IMR-90 (cell line): ENCODE measurements around the gene TNKS1BP1. TPM values are rescaled to one million over a fixed set of nuclear protein-coding genes. Genes with fewer than 3 reads are reported as not detected.

Source experiments
- ATAC-seq: fragments of 200-7000 bp; cut with Tn5 transposase; 2 replicates; pipeline ENCODE4 v1.9.1; 2020; ENCODE audit warnings: low read depth, mild to moderate bottlenecking, moderate library complexity
- BruUV-seq: library from RNA; stranded (reverse); fragments of 400-500 nt; replicated peaks from 2 replicates; lab custom pipeline; 2021; lab: Mats Ljungman, UMichigan
- CTCF ChIA-PET: fragments of 300-600 bp; formaldehyde crosslinking; extraction: SDS; loops from one replicate; lab custom pipeline; 2021; ENCODE audit warnings: antibody characterized with exemption; lab: Yijun Ruan, JAX
- POLR2A ChIA-PET: fragments of 300-600 bp; sonication (Branson Sonifier 250); formaldehyde crosslinking; loops from one replicate; lab custom pipeline; 2022; ENCODE audit warnings: antibody characterized with exemption; ENCODE audit not compliant: unreplicated experiment; lab: Charles Lee
- DNase-seq: peaks from one replicate; pipeline ENCODE4 v3.0.0; 2013
- H2AFZ ChIP-seq: replicated peaks from 2 replicates; pipeline ENCODE3; 2013; ENCODE audit warnings: low read length, mild to moderate bottlenecking; ENCODE audit not compliant: poor library complexity
- H2AK5ac ChIP-seq: 2 replicates; pipeline ENCODE4 v1.6.1; 2013; ENCODE audit warnings: low read depth, low read length, inconsistent platforms
- H2AK9ac ChIP-seq: replicated peaks from 2 replicates; pipeline ENCODE3; 2013; ENCODE audit warnings: mild to moderate bottlenecking, low read depth, low read length, moderate library complexity; ENCODE audit not compliant: poor library complexity
- H2BK120ac ChIP-seq: 2 replicates; pipeline ENCODE4 v1.6.1; 2013; ENCODE audit warnings: low read depth, low read length, inconsistent platforms
- H2BK15ac ChIP-seq: 3 replicates; pipeline ENCODE4 v1.6.1; 2013; ENCODE audit warnings: low read depth, low read length, inconsistent platforms
- H2BK20ac ChIP-seq: 2 replicates; pipeline ENCODE4 v1.6.1; 2013; ENCODE audit warnings: low read depth, mild to moderate bottlenecking, inconsistent platforms, low read length, moderate library complexity
- H2BK5ac ChIP-seq: 2 replicates; pipeline ENCODE4 v1.6.1; 2013; ENCODE audit warnings: mild to moderate bottlenecking, low read depth, low read length, inconsistent platforms; ENCODE audit not compliant: poor library complexity, severe bottlenecking
- H3K14ac ChIP-seq: replicated peaks from 2 replicates; pipeline ENCODE4 v1.6.1; 2013; ENCODE audit warnings: low read depth, low read length, inconsistent platforms
- H3K18ac ChIP-seq: 2 replicates; pipeline ENCODE4 v1.6.1; 2013; ENCODE audit warnings: low read depth, low read length, control low read depth
- H3K23ac ChIP-seq: 2 replicates; pipeline ENCODE4 v1.6.1; 2013; ENCODE audit warnings: low read depth, low read length, inconsistent platforms
- H3K27ac ChIP-seq: 2 replicates; pipeline ENCODE4 v1.5.1; 2013; ENCODE audit warnings: mild to moderate bottlenecking, control low read depth, low read length; ENCODE audit not compliant: insufficient read depth
- H3K27me3 ChIP-seq: 2 replicates; pipeline ENCODE4 v1.6.1; 2013; ENCODE audit warnings: low read length; ENCODE audit not compliant: control insufficient read depth, insufficient read depth
- H3K36me3 ChIP-seq: 2 replicates; pipeline ENCODE4 v1.6.1; 2013; ENCODE audit warnings: low read length, mixed read lengths; ENCODE audit not compliant: control insufficient read depth, insufficient read depth
- H3K4ac ChIP-seq: 2 replicates; pipeline ENCODE4 v1.6.1; 2013; ENCODE audit warnings: low read depth, low read length, inconsistent platforms
- H3K4me1 ChIP-seq: 2 replicates; pipeline ENCODE4 v1.6.1; 2013; ENCODE audit warnings: low read length, mixed read lengths; ENCODE audit not compliant: control insufficient read depth, insufficient read depth
- H3K4me2 ChIP-seq: 2 replicates; pipeline ENCODE4 v1.6.1; 2013; ENCODE audit warnings: low read depth, mild to moderate bottlenecking, control low read depth, low read length, moderate library complexity
- H3K4me3 ChIP-seq: 2 replicates; pipeline ENCODE4 v1.5.1; 2013; ENCODE audit warnings: low read depth, mild to moderate bottlenecking, control low read depth, low read length, moderate library complexity; ENCODE audit not compliant: insufficient read depth
- H3K56ac ChIP-seq: 2 replicates; pipeline ENCODE4 v1.6.1; 2013; ENCODE audit warnings: low read length, inconsistent platforms; ENCODE audit not compliant: insufficient read depth; ENCODE audit errors: extremely low read depth
- H3K79me1 ChIP-seq, 2 experiments: 2 replicates each; pipeline ENCODE4 v1.6.1; 2013; ENCODE audit warnings: low read length in 2 of 2, inconsistent platforms in 1 of 2, low read depth in 1 of 2
- H3K9ac ChIP-seq: 2 replicates; pipeline ENCODE4 v1.6.1; 2013; ENCODE audit warnings: low read depth, low read length, control low read depth
- H3K9me1 ChIP-seq: 2 replicates; pipeline ENCODE4 v1.6.1; 2013; ENCODE audit warnings: low read length, inconsistent platforms; ENCODE audit not compliant: insufficient read depth
- H3K9me3 ChIP-seq: 2 replicates; pipeline ENCODE4 v1.6.1; 2013; ENCODE audit warnings: low read length; ENCODE audit not compliant: control insufficient read depth, insufficient read depth
- H4K20me1 ChIP-seq: 2 replicates; pipeline ENCODE4 v1.6.1; 2013; ENCODE audit warnings: low read length, inconsistent platforms; ENCODE audit not compliant: insufficient read depth
- H4K5ac ChIP-seq: 2 replicates; pipeline ENCODE4 v1.6.1; 2013; ENCODE audit warnings: mild to moderate bottlenecking, low read depth, low read length, control low read depth
- H4K8ac ChIP-seq, 2 experiments: 2 replicates each; pipeline ENCODE4 v1.6.1; 2013; ENCODE audit warnings: low read depth in 2 of 2, low read length in 2 of 2, control low read depth in 1 of 2, inconsistent platforms in 1 of 2
- H4K91ac ChIP-seq: 2 replicates; pipeline ENCODE4 v1.6.1; 2013; ENCODE audit warnings: low read depth, low read length, inconsistent platforms; ENCODE audit not compliant: insufficient read depth
- BHLHE40 ChIP-seq: fragments of 150-350 bp; IDR thresholded peaks from 2 replicates; pipeline ENCODE4 v1.6.1; 2016; ENCODE audit warnings: mild to moderate bottlenecking, low read depth, low read length
- CEBPB ChIP-seq: IDR thresholded peaks from 2 replicates; pipeline ENCODE4 v1.6.1; 2012; ENCODE audit warnings: low read depth, low read length, improper control_type of control experiment
- CHD1 ChIP-seq: IDR thresholded peaks from 2 replicates; pipeline ENCODE4 v1.6.1; 2012; ENCODE audit warnings: low read depth, low read length, improper control_type of control experiment
- CTCF ChIP-seq: conservative IDR thresholded peaks from 2 replicates; pipeline ENCODE4 v1.5.1; 2012; ENCODE audit warnings: mild to moderate bottlenecking, low read depth, low read length, improper control_type of control experiment
- ELK1 ChIP-seq: fragments of 150-350 bp; IDR thresholded peaks from 2 replicates; pipeline ENCODE4 v1.6.1; 2016; ENCODE audit warnings: low read depth, mild to moderate bottlenecking, low read length, moderate library complexity, borderline replicate concordance
- FOS ChIP-seq: fragments of 150-350 bp; IDR thresholded peaks from 2 replicates; pipeline ENCODE4 v1.6.1; 2016; ENCODE audit warnings: low read depth, low read length
- MAFK ChIP-seq: IDR thresholded peaks from 2 replicates; pipeline ENCODE4 v1.6.1; 2012; ENCODE audit warnings: low read depth, low read length, improper control_type of control experiment
- MAZ ChIP-seq: IDR thresholded peaks from 2 replicates; pipeline ENCODE4 v1.6.1; 2012; ENCODE audit warnings: low read depth, mild to moderate bottlenecking, low read length, improper control_type of control experiment, moderate library complexity, borderline replicate concordance
- MXI1 ChIP-seq: IDR thresholded peaks from 2 replicates; pipeline ENCODE4 v1.6.1; 2012; ENCODE audit warnings: low read depth, mild to moderate bottlenecking, low read length, moderate library complexity, borderline replicate concordance
- NFE2L2 ChIP-seq: fragments of 150-350 bp; IDR thresholded peaks from 2 replicates; pipeline ENCODE4 v1.6.1; 2016; ENCODE audit warnings: low read depth, mild to moderate bottlenecking, low read length
- POLR2A ChIP-seq: IDR thresholded peaks from 2 replicates; pipeline ENCODE4 v1.6.1; 2012; ENCODE audit warnings: mild to moderate bottlenecking, low read depth, low read length
- RAD21 ChIP-seq: IDR thresholded peaks from 2 replicates; pipeline ENCODE4 v1.6.1; 2012; ENCODE audit warnings: low read length, improper control_type of control experiment
- RCOR1 ChIP-seq: IDR thresholded peaks from 2 replicates; pipeline ENCODE4 v1.6.1; 2012; ENCODE audit warnings: mild to moderate bottlenecking, low read length, improper control_type of control experiment; ENCODE audit not compliant: insufficient replicate concordance
- RFX5 ChIP-seq: IDR thresholded peaks from 2 replicates; pipeline ENCODE4 v1.8.0; 2012; ENCODE audit warnings: low read depth, mild to moderate bottlenecking, low read length, moderate library complexity
- SMC3 ChIP-seq: fragments of 150-350 bp; IDR thresholded peaks from 2 replicates; pipeline ENCODE4 v1.6.1; 2016; ENCODE audit warnings: low read depth, mild to moderate bottlenecking, antibody characterized with exemption, low read length, moderate library complexity
- USF2 ChIP-seq: fragments of 150-350 bp; IDR thresholded peaks from 2 replicates; pipeline ENCODE4 v1.6.1; 2017; ENCODE audit warnings: mild to moderate bottlenecking, antibody characterized with exemption, low read length, low read depth
- WGBS, 2 experiments: methylation state at CpG; one replicate each; pipeline versions ENCODE4 v1.1.5 to v1.1.7; 2013; ENCODE audit warnings: missing lambda C conversion rate in 2 of 2; ENCODE audit not compliant: insufficient read length in 1 of 2; ENCODE audit errors: extremely low coverage in 2 of 2; 5-methylcytosine and 5-hydroxymethylcytosine counted together
- dilution Hi-C: fragments of 300-500 bp; cut with HindIII; formaldehyde crosslinking; loops from one replicate; pipeline ENCODE4 v1.14.3; 2018; ENCODE audit warnings: low sequenced_read_pairs; ENCODE audit not compliant: unreplicated experiment
- in situ Hi-C: fragments of 300-500 bp; cut with MboI; formaldehyde crosslinking; loops from 3 replicates; pipeline ENCODE4 v1.14.3; 2019; ENCODE audit warnings: low sequenced_read_pairs, inconsistent platforms, mixed read lengths
- intact Hi-C: fragments of 100-400 bp; cut with micrococcal nuclease; formaldehyde crosslinking; loops from 2 replicates; pipeline ENCODE4 v1.10.0; 2022
- polyA plus RNA-seq, 3 experiments: library from polyadenylated mRNA; depleted of rRNA; stranded (reverse); fragments of >200 nt; gene quantifications; 2 replicates each; pipeline ENCODE4 v1.2.3, GENCODE V29; 2012; ENCODE audit warnings: low replicate concordance in 1 of 3
- total RNA-seq: library from RNA; depleted of rRNA; stranded (reverse); fragments of >200 nt; gene quantifications from 2 replicates; pipeline ENCODE4 v1.2.3, GENCODE V29; 2012

TNKS1BP1 gene
- total and polyA plus RNA-seq, 2 of the 4 experiments (the other 2 are of a cell fraction) = 31.7 to 71.4 TPM

- 75% methylated on average over 8 of the region's 15 CpGs; no CpG with 5 or more reads in 1 of the 2 experiments for WGBS, 2 experiments
- Histone ChIP-seq H3K36me3 (peaks cover 77% of the 10 kb centered on the region), H2BK5ac (no peak overlapping the region), H4K5ac (no peak overlapping the region), H4K20me1 (peaks cover 66% of the 10 kb centered on the region), H3K23ac (no peak overlapping the region), H4K91ac (no peak overlapping the region), H3K14ac (no peak overlapping the region), H3K56ac (no peak overlapping the region), H3K27me3 (no peaks in the 10 kb centered on the region), H4K8ac (no peak overlapping the region), H2BK20ac (no peak overlapping the region), H2AK5ac (no peak overlapping the region), H3K9me3 (no peaks in the 10 kb centered on the region), H3K27ac (no peak overlapping the region), H3K18ac (no peak overlapping the region), H3K79me1 (peaks cover 35 to 79% of the 10 kb centered on the region in 2 experiments), H3K9me1 (peaks cover 54% of the 10 kb centered on the region), H3K4me1 (peaks cover 46% of the 10 kb centered on the region), H2BK120ac (no peak overlapping the region), H3K4me2 (no peak overlapping the region), H3K4ac (no peak overlapping the region), H2AFZ (no peak overlapping the region), H3K9ac (no peak overlapping the region), H3K4me3 (no peak overlapping the region), H2AK9ac (no peak overlapping the region), H2BK15ac (no peak overlapping the region)
- CTCF ChIA-PET = no interaction called here
- intact Hi-C loops = no loop called here
- POLR2A ChIA-PET = no interaction called here
- dilution Hi-C loops = no loop called here
- in situ Hi-C loops = no loop called here
- no TSS peak for BruUV-seq
- no peak for TF ChIP-seq SMC3
- TF ChIP-seq MAZ = no peak
- TF ChIP-seq BHLHE40 = no peak
- TF ChIP-seq RAD21 = no peak
- no peak for TF ChIP-seq CTCF
- TF ChIP-seq RFX5 = no peak
- TF ChIP-seq NFE2L2 = no peak
- TF ChIP-seq CHD1 = no peak
- TF ChIP-seq POLR2A = no peak
- TF ChIP-seq MXI1 = no peak
- TF ChIP-seq RCOR1 = no peak
- no peak for TF ChIP-seq ELK1
- no peak for TF ChIP-seq MAFK
- TF ChIP-seq USF2 = no peak
- no peak for TF ChIP-seq FOS
- no peak for TF ChIP-seq CEBPB
- ATAC-seq (no peak), DNase-seq (no peak)
Measured at GRCh38 chr11:57314221-57314973, 10.4 kb downstream of the TNKS1BP1 start.
